D721Med (cell line): Measurements from ENCODE around the gene PRPH2.

Source experiments
- DNase-seq: peaks from one replicate; pipeline ENCODE4 v3.0.0; 2011; ENCODE audit warnings: low spot score; ENCODE audit not compliant: insufficient read length
- FAIRE-seq: peaks from 2 replicates; lab custom pipeline; 2011; peaks lifted over from hg19 to GRCh38; lab: Jason Lieb, UNC
- CTCF ChIP-seq: IDR thresholded peaks from 2 replicates; pipeline ENCODE4 v1.5.1; 2012; ENCODE audit warnings: mild to moderate bottlenecking, control low read depth; ENCODE audit not compliant: insufficient read depth; ENCODE audit errors: missing control alignments

PRPH2 gene

GRCh38 chr6:42726026-42726425 is 3.6 kb upstream of the PRPH2 start:
- FAIRE-seq (no peak), DNase-seq (no peak)
- no peak for TF ChIP-seq CTCF

- no peak for TF ChIP-seq CTCF
- no peak for FAIRE-seq
These were observed 2.4 kb upstream of the PRPH2 start for GRCh38 chr6:42724825-42725224.

DNA sequence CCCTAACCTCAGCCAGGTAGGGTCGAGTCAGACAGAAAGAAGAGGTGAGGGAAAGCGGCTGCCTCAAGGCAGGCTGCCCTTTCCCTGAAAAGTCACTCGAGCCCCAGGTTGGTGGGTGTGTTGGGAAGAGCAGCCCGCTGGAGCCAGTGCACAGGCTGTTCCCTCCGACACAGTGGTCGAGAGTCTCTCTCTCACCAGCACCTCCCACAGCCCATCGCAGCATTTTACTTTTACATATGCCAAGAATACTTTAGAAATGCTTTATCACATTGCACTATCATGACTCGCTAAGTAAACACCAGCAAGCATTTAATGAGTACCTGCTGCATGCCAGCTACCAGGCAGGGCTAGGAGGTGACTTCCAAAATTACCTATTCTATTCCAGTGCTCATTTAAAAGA is 1.7 kb downstream of the PRPH2 start:
- DNase-seq (no peak), FAIRE-seq (no peak)
- no peak for TF ChIP-seq CTCF

More at GRCh38 chr6:42724825-42725224, 2.4 kb upstream of the PRPH2 start:
- no peak for DNase-seq

DNA sequence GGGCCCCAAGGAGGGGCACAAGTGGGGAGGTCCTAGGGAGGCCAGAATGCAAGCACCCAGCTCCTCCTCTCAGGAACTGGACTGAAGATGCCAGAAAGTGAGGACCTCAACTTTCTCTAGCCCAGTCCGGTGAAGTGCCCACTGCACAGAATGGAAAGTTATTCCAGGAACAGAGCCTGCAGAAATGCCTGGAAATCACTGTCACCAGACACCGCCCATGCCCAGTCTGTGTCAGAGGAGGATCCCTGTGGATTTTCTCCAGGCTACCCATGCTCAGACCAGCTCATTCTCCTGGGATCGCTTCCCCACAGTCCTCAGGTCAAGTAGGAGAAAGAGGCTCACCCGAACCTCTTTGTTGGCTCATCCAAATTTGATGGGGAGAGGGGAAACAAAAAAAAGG is 6.5 kb downstream of the PRPH2 start:
- TF ChIP-seq CTCF = no peak
- FAIRE-seq (no peak), DNase-seq (no peak)

DNA sequence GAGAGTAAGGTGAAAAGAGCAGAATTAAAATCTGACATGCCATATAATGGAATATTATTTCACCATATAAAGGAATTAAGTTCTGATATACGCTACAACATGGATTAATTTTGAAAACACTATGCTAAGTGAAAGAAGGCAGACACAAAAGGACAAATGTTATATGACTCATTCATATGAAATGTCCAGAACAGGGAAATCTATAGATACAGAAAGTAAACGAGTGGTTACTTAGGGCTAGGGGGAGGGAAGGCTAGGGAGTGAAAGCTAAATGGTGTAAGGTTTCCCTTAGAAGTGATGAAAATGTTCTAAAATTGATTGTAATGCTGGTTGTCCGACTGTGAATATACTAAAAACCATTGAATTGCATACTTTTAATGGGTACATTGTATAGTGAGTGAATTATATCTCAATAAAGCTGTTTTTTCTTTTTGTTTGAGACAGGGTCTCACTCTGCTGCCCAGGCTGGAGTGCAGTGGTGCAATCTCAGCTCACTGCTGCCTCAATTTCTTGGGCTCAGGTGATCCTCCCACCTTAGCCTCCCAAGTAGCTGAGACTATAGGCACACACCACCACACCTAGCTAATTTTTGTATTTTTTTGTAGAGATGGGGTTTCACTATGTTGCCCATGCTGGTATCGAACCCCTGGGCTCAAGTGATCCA is 8.2 kb downstream of the PRPH2 start:
- TF ChIP-seq CTCF = no peak
- no peak for DNase-seq
- no peak for FAIRE-seq

GRCh38 chr6:42711930-42712329 is 10.5 kb downstream of the PRPH2 start:
- DNase-seq = no peak
- FAIRE-seq = no peak
- no peak for TF ChIP-seq CTCF

- FAIRE-seq = peak; percentile 60
- peak; percentile 79 for DNase-seq
- no peak for TF ChIP-seq CTCF
These were observed 12.1 kb downstream of the PRPH2 start for GRCh38 chr6:42710316-42710715.
